HG02678 (cell line): ENCODE data around the gene FBXO21.

Experiments used
- ATAC-seq: cut with Tn5 transposase; IDR thresholded peaks from one replicate; pipeline ENCODE4 v1.9.1; 2021; ENCODE audit warnings: mild to moderate bottlenecking, moderate library complexity; ENCODE audit not compliant: unreplicated experiment

Gene FBXO21

DNA sequence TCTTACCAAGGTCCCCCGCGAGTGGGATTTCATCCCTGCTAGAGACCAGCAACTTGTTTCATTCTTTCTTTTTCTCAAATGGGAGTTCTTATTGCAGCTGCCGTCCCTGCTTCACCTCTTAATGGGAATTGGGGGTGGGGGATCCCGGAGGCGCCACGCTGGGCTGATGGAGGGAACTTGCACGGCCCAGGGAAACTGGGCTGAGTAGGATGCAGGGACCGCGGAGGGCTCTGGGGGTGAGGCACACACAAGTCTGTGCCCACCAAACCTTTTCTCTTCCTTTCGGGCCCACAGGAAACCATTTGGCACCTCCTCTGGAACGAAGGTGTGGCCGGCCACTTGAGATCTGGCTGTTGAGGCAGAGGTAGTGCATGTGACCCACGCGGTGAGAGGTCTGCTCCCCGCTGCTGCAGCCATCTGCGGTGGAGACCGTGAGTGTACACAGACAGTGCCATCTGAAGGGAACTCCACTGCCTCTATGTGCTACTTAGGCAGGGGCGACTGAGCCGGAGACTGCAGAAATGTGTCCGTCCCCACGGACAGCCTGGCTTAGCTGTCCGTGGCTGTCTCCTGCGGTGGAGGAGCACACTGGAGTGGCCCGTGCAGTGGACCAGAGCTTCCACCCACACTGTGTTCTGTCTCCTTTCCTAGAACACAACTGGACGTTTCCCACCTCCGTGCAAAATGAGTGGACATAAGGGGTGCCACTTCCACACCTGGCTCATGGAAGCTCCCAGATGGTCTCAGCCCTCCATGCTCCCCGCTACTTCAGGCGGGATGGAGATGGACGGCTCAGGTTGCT is 49.0 kb downstream of the FBXO21 start:
- no peak for ATAC-seq

DNA sequence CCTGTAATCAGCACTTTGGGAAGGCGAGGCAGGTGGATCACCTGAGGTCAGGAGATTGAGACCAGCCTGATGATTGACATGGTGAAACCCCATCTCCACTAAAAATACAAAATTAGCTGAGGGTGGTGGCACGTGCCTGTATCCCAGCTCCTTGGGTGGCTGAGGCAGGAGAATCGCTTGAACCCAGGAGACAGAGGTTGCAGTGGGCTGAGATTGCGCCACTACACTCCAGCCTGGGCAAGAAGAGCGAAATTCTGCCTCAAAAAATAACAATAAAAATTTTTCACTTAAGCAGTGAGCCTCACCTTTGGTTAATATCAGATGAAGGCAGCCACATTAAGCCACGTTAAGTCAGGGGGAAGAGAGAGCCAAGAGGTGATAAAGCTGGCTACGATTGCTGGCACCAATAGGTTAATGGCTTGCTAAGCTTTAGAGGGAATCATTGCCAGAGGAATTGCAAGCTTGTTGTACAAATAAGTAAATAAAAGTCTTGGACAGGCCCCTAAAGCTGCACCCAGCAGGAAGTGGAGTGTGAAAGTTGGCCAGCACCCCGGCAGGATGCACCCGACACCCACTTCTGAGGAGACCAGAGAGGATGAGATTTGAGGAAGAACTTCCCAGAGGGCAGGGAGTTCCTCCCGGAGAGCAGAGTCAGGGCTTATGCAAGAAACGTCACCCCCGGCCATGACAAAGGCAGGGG is 49.7 kb downstream of the FBXO21 start:
- ATAC-seq = no peak

DNA sequence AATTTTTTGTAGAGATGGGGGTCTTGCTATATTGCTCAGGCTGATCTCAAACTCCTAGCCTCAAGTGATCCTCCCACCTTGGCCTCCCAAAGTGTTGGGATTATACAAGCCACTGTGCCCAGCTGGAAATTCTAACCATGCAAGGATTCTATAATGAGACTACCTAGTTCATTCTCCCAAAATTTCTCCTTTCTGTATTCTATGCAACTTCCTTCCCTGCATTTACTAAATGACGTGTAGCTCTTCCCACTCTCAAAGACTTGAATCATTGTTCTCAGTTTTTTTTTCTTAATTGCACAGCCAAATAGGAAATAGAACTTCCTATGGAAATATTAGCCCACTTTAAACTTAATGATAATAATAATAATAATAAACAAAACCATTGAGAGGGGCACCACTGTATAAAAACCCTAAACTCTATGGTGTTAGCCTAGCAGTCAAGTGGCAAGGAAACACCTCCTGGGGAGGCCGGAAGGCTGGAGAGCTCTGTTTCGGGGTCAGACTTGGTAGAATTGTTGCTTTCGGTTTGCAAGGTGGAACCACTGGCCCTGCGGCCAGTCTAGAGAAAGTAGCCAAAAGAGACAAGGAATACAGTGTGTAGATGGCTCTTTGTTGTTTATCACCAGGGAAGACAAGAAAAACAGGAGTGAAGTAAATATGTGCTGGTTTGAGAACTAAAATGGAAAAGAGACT is 51.1 kb downstream of the FBXO21 start:
- no peak for ATAC-seq

DNA sequence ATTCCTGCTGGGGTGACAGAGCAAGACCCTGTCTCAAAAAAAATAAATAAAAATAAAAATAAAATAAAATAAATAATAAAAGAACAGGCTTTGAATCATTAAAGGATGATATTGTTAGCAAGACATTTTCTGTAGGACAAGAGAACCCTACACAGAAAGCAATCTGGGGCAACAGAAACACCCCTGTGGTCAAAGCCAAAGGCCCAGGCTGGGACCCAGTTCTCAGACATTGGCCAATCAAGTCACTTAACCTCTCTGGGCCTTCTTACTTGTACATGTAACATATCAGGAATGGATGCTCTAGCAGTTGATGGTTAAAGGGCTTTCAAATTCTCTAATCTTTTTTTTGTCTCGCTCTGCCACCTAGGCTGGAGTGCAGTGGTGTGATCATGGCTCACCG is 55.5 kb downstream of the FBXO21 start:
- ATAC-seq = no peak

DNA sequence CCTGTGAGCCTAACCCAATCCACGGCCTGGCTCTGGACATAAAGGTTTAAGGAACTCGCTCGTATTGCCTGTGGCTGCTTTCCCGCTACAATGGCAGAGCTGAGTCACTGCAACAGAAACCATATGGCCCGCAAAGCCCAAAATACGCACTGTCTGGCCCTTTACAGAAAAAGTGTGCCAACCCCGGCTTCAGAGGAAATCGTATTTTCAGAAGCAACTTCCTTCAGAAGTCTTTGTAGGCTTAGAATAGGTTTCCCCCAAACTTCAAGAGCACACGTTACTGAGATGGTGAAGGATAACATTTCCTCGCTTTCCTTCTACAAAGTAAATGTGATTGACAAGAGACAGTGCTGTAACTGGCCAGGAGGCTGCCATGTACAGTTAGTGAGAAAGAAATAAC is 56.2 kb downstream of the FBXO21 start:
- ATAC-seq = no peak

DNA sequence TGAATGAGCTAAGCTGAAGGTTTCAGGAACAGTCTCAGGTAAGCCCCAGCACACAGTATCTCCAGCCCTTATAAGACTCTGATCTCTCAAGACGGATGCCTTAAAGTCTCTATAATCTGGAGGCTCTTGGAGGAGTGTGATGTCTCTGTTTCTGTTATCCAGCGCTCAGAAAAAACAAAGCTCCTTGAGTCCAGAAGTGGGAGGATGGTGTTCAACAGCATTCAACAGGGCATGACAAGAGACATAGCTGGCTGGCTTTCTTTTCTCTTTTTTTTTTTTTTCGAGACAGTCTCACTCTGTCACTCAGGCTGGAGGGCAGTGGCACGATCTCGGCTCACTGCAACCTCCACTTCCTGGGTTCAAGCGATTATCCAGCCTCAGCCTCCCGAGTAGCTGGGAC is 59.5 kb downstream of the FBXO21 start:
- no peak for ATAC-seq

DNA sequence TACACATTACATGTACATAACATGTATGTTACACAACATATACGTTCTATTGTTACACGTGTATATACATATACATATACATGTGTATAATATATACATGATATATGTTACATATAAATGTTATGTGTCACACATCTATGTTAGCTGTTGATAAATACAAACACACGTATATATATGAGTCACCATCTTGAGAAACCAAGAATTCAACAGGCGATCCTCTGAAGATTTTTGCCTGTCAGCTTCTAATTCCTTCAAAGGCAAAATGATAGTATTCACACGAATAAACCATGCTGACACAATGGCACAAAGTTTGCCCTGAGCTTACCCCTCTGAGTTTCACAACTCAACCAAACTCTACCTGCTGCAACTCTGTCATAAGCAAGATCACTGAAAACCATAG is 60.9 kb downstream of the FBXO21 start:
- no peak for ATAC-seq

DNA sequence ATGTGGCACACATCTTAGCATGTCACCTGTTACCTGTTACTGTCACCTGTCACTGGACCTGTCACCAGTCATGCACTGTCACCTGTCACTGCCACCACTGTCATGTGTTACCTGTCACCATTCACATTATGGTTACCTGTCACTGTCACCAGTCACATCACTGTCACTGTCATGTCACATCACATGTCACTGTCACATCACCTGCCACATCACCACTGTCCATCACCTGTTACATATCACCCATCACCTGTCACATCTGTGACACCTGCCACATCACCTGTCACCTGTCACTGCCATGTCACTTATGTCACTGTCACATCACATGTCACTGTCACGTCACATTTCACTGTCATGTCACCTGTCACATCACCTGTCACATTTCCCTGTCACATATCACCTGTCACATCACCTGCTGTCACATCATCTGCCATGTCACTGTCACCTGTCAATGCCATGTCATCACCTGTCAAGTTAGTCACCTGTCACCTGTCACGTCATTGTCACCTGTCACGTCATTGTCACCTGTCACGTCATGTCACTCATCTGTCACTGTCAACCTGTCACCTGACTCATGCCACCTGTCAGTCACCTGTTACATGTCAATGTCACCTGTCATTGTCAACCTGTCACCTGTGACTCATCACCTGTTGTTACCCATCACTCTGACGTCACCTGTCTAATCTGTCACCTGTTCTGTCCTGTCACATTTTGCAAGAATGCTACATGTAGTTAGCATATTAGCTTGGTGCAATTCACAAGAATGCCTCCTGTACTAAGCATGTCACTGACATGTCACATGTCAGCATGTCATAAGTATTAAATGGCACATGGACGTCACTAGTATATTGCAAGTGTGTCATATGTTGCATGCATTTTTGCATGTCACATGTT is 62.1 kb downstream of the FBXO21 start:
- ATAC-seq = no peak

DNA sequence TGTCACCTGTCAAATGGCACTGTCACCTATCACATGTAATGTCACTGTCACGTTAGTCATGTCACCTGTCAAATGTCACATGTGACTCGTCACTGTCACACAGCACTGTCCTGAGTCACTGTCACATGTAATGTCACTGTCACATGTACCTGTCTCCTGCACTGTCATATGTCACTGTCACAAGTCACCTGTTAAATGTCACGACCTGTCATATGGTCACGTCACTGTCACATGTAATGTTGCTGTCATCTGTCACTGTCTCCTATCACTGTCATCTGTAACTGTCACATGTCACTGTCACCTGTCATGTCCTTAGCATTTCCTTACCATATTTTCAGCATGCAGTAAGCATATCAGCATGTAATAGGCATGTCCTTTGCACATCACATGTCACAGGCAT is 63.9 kb downstream of the FBXO21 start:
- no peak for ATAC-seq

DNA sequence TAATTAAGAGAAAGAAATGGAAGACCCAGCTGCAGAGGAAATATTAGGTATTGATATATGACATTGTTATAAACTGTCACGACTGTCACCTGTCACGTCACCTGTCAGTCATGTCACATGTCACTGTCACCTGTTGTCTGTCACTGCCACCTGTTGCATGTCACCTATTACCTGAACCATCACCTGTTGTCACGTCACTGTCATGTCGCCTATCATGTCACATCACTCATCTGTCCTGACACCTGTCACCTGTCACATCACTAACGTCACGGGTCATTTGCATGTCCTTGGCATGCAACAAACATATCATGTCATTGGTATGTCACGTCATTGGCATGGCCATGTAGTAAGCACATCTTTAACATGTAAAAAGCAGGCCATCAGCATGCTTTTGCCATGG is 64.5 kb downstream of the FBXO21 start:
- no peak for ATAC-seq

DNA sequence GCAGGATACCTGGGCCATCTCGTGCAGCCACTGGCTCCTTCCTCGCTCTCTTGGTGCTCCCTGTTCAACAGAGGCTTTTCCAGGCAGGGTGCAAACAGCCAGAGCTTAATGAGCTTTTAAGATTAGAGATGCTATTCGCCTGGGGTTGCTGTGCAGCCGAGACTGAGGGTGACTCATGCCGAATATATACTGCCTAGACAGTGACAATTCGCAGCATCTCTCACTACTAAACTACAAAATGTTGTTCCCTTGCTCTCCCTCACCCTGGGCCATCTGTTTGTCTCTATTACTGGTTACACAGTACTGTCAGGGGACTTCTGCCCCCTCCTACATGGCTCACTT is 65.0 kb downstream of the FBXO21 start:
- no peak for ATAC-seq

DNA sequence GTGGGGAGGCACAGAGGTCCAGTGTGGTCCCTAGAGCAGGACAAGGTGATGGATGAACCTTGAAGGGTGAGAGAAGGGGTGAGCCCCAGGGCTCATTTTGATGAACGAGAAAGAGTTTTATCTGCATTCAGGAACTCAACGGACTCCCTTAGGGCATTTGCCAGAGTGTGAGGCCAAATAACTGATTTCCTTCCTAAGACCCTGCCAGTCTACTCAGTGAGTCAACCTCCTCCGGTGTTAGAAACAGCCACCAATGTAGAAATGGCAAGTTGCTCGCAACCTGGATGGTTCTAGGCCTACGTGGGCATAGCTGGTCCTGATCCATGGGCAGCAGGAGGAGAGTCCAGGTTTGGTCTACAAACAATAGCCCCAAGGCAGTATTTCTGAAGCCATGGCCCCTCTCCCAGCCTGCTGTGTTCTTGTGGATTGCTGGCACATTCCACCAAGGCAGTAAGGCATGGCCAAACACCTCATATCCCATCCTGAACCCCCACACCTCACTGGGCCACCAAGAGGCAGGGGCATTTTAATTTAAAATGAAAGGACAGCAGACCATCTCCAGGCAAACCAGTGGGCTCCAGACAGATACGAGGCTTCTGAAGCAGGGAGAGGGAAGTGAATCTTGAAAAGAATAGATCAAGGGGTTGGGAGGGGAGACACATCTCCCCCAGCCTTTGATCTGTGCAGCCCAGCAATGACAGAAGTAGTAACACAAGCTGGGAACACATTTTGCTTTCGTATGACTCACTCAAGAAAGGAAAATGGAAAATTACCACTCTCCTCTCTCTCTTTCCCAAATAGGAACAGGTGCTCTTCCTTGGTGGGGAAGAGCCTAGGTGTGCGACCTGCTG is 65.6 kb downstream of the FBXO21 start:
- no peak for ATAC-seq

DNA sequence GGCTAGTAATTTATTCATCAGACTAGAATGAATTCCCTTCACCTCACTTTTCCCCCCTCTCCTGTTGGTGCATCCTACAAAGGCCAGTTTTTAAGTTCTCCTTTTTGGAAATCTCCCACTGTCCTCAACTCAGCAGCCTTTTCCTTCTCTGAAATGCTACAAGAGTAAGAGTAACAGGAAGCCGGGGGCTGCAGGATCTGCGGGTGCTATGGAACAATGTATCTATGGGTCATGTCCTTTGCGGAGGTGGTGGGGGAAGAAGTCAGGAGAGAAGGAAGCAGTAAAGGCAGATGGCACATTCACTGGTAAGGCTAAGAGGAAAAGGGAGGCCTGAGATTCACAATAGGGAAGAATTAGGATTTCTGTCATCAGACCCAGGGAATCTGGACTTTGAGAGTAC is 68.8 kb downstream of the FBXO21 start:
- no peak for ATAC-seq

DNA sequence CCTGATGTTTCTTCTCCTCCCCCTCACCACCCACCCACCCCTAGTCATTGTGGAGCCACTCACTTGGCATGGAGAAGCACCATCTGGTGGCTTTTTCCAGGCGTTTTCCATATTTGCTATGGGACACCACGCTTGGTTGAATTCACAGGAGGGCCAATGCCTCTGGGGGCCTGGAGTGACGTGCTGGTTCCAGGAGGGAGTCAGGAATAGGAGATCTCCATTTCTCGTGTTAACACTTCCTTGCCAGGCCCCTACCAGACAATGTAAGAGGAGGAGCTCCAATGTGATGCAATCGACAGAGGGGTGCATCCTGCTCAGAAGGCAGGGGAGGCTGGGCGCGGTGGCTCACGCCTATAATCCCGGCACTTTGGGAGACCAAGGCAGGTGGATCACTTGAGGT is 69.5 kb downstream of the FBXO21 start:
- ATAC-seq = no peak

DNA sequence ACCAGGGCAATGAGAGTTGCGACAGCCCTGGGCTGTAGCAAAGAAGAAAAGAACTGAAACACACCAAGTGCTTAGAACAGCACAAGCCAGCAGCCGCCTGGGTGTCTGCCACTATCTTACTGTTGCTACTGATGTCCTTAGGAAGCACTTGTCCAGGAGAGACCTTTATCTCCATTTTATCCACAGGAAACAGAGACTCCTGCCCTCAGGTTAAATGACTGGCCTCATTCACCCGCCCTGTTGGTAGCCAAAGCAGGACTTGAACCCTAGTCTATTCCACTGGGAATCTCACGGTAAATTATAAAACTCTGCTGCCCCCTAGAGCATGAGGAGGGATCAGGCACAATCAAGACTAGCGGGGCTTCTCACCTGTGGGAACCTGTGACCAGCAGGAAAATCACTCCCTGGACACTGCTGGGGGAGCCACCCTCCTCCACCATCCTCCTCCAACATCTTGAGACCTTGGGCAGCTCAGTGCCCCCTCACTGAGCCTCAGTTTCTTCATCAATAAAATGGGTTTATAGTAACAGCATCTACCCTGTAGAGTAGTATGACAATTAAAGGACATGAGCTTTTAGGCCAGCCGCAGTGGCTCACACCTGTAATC is 70.6 kb downstream of the FBXO21 start:
- no peak for ATAC-seq

DNA sequence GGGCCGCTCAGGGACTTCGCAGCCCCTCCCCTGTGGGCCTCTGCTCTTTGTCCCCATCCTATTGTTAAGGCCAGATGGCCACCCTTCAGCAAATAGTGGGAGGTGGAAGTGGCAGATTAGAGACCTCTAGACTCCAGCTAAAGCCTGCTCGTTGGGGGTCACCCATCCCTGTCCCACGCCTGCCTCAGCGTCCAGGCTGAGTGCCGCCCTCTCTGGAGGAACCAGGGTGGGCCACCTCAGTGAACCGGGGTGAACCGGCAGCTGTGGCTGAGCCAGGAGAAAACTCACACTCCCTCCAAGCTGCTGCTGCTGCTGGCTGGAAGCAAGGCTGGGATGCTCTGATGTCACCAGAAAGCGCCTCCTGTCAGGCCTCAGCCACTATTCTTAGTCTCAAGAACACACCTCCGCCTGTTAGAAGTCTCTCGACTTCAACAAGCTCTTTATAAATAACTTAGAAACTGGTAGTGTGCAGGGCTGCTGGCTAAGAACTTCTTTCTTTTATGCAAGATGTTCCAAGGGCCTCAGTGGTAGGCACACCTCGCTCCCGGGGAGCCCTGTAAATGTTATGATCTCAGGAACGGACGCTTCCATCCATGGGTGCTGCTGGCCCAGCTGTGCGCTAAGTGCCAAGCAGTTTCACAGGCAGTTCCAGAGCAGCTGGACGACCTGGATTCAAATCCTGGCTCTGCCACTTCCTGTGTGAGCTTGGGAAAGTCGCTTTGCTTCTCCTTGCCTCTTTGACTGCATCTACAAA is 71.3 kb downstream of the FBXO21 start:
- no peak for ATAC-seq

DNA sequence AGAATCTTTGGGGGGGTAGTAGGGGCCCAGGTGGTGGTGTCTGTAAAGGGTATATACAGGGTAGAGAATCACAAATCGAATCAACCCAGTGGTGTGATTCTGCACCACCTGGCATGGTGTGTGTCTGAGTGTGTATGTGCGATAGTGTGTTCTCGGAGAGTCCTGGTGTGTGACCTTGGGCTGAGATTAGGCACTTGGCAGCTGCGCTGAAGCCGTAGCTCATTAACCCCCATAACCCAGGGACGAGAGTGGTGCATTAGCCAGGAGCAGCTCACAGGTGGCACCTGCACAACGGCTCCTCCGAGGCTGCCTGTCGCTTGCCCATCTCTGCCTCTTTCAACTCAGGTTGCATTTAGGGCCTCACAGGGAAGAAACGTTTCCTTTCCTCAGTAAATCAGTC is 75.5 kb downstream of the FBXO21 start:
- ATAC-seq = no peak

DNA sequence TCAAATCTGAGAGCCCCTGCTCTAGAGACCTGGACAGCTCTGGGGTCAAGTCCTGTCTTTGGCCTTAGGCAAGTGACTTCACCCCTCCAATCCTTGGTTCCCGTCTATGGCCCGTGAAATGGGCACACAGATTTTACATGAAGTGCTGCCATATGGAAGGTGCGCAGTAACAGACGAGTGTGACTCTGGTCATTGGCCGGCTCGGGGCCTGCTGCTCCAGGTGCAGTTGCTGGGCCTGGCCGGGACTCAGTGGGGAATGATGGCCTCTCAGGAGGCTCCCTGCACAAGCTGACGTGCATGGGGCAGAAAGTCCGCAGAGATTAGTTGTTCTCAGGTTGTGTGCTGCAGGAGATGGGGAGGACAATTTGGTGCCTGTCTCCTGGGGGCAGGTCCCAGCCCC is 77.0 kb downstream of the FBXO21 start:
- no peak for ATAC-seq
